ENCODE data around the gene DOCK7.
"Not testable (repeated sequence)": the region's sequence is repeated elsewhere in the genome, so short reads cannot be mapped to it uniquely, and the experiment has no call there.

Gene DOCK7

GRCh38 chr1:62621907-62622306 lies 66.3 kb downstream of the DOCK7 start:
- Histone ChIP-seq H3K36me3 (no peaks in the 10 kb centered on the region), H3K9me3 (no peaks in the 10 kb centered on the region), H3K27me3 (no peaks in the 10 kb centered on the region), H3K4me1 (no peaks in the 10 kb centered on the region), H3K4me3 (ENCODE audit: low read depth, low read length) (no peak overlapping the region)
- TF ChIP-seq CTCF (IDR thresholded peaks at IDR 0.05; ENCODE audit: low read depth, low read length): no peak
- no peak for DNase-seq

- DNase-seq: no peak
- TF ChIP-seq CTCF (IDR thresholded peaks at IDR 0.05; ENCODE audit: low read depth, low read length): no peak
- Histone ChIP-seq H3K4me1 (no peaks in the 10 kb centered on the region), H3K9me3 (no peaks in the 10 kb centered on the region), H3K36me3 (no peaks in the 10 kb centered on the region), H3K4me3 (ENCODE audit: low read depth, low read length) (no peak overlapping the region), H3K27me3 (no peaks in the 10 kb centered on the region)
Measured at GRCh38 chr1:62613890-62614289, 74.3 kb downstream of the DOCK7 start.

GRCh38 chr1:62613325-62613727 lies 74.9 kb downstream of the DOCK7 start:
- no peak for TF ChIP-seq CTCF (IDR thresholded peaks at IDR 0.05; ENCODE audit: low read depth, low read length)
- DNase-seq: no peak

GRCh38 chr1:62612770-62613169 lies 75.4 kb downstream of the DOCK7 start:
- no peak for TF ChIP-seq CTCF (IDR thresholded peaks at IDR 0.05; ENCODE audit: low read depth, low read length)
- DNase-seq: no peak
- H3K4me1 ChIP-seq: no peaks in the 10 kb centered on the region
- H3K36me3 ChIP-seq: no peaks in the 10 kb centered on the region
- H3K27me3 ChIP-seq: no peaks in the 10 kb centered on the region
- no peak overlapping the region for H3K4me3 ChIP-seq (ENCODE audit: low read depth, low read length)
- H3K9me3 ChIP-seq: no peaks in the 10 kb centered on the region

More at GRCh38 chr1:62613325-62613727, 74.9 kb downstream of the DOCK7 start:
- no peaks in the 10 kb centered on the region for H3K4me1 ChIP-seq
- no peaks in the 10 kb centered on the region for H3K9me3 ChIP-seq
- no peak overlapping the region for H3K4me3 ChIP-seq (ENCODE audit: low read depth, low read length)
- H3K27me3 ChIP-seq: no peaks in the 10 kb centered on the region
- no peaks in the 10 kb centered on the region for H3K36me3 ChIP-seq

- H3K27me3 ChIP-seq; H3K9me3 ChIP-seq; DNase-seq; H3K4me3 ChIP-seq (ENCODE audit: low read depth, low read length); H3K4me1 ChIP-seq; H3K36me3 ChIP-seq: not testable (repeated sequence)
Measured at GRCh38 chr1:62610588-62610987, 77.6 kb downstream of the DOCK7 start.

GRCh38 chr1:62608905-62609304 lies 79.3 kb downstream of the DOCK7 start:
- no peaks in the 10 kb centered on the region for H3K4me1 ChIP-seq

More at GRCh38 chr1:62608905-62609304, 79.3 kb downstream of the DOCK7 start:
- Histone ChIP-seq H3K9me3 (no peaks in the 10 kb centered on the region), H3K36me3 (no peaks in the 10 kb centered on the region), H3K4me3 (ENCODE audit: low read depth, low read length) (no peak overlapping the region), H3K27me3 (no peaks in the 10 kb centered on the region)
- no peak for TF ChIP-seq CTCF (IDR thresholded peaks at IDR 0.05; ENCODE audit: low read depth, low read length)
- DNase-seq: no peak
